HG02870 (cell line): ENCODE results near the gene SHFL.
A peak's percentile ranks its signal among the peaks of the same experiment; 100 is the strongest.

Experiments
- ATAC-seq: cut with Tn5 transposase; IDR thresholded peaks from one replicate; pipeline ENCODE4 v1.9.1; 2021; ENCODE audit warnings: mild to moderate bottlenecking, moderate library complexity; ENCODE audit not compliant: unreplicated experiment

SHFL gene

DNA sequence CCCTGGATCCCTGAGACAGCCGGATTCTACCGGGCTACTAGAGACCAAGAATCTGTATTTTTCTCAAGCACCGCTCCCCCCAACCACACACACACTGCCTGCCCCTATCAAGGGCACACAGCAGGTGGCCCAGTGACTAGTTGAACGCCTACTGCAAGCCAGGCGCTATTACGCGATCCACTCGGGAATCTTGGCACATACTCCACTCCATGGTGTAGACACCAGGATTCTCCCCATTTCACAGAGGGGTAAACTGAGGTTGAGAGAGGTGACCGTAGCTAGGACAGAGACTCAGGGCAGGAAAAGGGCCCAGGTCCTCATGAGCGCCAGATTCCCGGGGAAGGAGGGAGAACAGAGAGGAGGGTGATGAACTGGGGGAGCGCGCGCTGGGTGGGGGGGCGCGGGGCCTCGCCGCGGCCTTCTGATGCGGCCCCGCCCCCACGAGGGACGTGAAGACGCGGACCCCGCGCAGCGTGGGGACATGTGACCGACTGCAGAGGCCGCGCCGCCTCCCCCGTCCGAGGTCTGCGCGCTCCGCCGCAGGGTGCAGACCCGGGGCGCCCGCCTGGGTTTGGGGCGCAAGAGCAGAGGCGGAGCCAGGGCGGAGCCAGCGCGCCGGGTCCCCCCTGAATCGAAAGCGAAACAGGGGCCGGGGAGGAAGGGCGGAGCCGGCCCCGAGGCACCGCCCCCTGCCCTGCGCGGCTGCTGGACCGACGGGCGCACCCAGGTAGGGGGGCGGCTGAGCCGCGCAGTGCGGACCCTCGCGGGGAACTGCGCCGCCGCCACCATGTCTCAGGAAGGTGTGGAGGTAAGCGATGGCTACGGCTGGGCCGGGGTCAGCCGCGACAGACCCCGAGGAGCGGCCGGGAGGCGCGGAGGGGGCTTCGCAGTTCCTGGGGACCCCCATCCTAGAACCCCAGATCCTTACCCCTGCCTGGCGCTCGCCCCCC lies at the start of gene SHFL:
Gene SHFL, plus strand, starts transcription at position 677 of the 950 bp plus-strand sequence. Its CDS starts 111 bp downstream, at position 788.
- peak; percentile 84 for ATAC-seq

GRCh38 chr19:10036601-10037071 lies 49.5 kb upstream of the SHFL start:
- no peak for ATAC-seq

DNA sequence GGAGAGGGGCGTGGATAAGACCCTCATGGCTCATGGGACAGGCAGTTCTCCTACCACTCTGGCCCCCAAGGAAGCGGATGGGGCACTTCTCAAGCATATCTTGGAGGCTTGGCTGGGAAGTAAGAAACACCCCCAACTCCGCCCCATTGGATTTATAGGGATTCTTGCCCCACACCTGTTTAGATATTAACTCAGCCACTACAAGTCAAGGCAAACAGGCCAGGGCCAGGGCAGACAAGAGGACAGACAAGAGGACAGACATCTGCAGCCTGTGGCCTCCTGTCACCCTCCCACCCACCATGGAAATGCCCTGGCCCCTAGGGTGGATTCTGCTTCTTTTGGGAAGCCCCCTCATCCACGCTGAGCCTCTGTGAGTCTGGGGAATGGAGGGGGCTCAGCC lies 48.8 kb upstream of the SHFL start:
- ATAC-seq = no peak

DNA sequence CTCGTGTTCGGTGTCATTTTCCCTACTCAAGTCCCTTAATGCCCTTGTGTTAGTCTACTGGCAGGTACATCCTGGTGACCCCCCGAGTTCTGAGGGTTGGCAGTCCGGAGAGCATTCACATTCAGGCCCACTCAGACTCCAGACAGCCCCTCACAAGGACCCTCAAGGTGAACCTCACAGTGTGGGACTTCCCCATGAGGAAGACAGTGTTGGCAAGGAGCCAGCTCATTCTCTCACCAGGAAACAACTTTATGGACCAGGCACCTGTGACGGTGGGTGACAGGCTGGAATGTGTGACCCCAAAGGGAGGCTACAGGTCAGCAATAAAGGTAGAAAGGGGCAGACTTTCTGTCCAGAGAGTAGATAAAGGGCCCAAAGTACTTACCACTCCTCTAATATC lies 48.3 kb upstream of the SHFL start:
- ATAC-seq = no peak

GRCh38 chr19:10043286-10043927 lies 42.7 kb upstream of the SHFL start:
- no peak for ATAC-seq

- no peak for ATAC-seq
These were observed 41.7 kb upstream of the SHFL start for GRCh38 chr19:10044390-10044789.

DNA sequence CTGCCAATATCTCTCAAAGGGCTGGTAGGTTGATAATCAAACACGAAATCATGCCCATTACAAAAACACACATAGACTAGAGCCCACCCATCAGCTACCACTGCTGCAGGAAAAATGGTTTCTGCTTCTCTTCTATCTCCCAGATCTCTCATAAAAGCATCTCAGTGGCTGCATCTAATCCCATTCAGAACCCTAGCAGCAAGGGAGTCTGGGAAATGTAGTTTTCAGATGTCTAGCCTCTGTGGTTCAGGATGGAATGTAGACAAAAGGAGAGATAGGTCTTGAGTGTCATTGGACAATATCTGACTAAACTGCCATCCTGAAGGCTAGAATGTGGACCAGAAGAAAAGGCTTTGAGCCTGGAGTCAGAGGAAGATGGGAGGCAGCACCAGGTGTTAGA lies 40.7 kb upstream of the SHFL start:
- ATAC-seq = no peak

DNA sequence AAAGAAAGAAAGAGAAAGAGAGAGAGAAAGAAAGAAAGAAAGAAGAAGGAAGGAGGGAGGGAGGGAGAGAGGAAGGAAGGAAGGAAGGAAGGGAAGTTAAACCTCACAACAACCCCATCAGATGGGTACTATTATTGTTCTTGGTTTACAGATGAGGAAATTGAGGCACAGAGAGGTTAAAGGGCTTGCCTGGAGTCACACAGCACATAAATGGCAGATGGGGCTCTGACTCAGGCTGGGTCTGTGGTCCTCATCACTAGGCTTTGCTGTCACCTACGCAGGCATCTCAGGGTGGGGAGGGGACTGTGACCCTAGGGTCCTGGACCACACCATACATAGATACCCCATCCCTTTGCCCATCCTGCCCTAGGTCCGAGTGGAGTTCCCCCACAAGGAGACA lies 36.5 kb upstream of the SHFL start:
- no peak for ATAC-seq

DNA sequence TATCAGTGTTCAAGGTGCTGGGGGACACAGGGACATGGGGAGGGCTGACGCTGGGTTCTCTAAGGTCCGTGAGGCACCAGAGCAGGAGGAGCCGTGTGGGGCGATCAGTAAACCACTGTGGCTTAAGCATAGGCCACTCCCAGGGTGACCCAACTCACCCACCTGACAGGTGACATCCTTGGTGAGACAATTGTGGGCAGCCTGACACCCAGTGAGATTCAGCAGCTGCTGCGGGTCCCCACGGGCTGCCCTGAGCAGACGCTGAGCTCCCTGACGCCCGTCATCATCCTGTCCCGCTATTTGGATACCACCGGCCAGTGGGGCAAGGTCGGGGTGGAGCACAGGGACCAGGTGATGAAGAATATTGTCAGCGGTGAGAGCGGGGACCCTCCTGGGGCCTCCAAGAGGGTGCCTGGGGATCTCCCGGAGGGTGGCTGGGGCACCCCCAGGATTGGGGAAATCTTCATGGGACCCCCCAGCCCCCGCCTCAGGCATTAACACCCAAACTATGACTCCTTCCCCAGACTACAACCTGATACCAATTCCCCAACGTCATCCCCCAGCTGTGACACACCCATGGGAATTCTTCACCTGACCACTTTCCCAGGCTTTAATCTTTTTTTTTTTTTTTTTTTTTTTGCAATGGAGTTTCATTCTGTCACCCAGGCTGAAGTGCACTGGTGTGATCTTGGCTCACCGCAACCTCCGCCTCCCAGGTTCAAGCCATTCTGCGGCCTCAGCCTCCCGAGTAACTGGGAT lies 33.3 kb upstream of the SHFL start:
- ATAC-seq = no peak

- no peak for ATAC-seq
These were observed 24.3 kb upstream of the SHFL start for GRCh38 chr19:10061717-10062310.

DNA sequence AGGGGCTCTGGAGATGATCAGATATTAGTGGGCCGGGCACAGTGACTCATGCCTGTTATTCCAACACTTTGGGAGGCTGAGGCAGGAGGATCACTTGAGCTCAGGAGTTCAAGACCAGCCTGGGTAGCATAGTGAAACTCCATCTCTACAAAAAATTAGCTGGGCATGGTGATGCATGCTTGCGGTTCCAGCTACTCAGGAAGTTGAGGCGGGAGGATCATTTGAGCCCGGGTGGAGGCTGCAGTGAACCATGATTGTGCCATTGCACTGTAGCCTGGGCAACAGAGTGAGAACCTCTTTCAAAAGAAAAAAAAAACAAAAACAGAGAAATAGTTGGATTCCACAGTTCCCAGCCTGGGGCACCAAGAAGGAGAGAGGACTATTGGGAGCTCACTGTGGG lies 17.9 kb upstream of the SHFL start:
- ATAC-seq = no peak

DNA sequence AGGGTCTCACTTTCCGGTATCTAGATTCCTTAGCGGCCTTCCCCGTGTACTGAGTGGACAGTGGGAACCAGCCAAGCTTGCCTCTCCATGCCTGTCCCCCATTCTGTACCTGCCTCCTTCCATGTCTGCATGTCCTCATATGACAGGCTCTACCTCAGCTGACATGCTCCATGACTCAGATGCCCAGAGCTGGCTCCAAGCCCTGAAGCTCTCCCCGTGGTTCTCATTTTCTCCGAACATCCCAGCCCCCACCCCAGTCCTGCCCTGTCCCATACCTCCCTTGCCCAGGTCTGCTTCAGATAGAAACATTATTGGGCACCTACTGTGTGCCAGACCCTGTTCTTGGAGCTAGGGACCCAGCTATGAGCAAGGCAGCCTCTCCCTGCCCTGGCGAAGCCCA lies 17.1 kb upstream of the SHFL start:
- ATAC-seq = no peak

DNA sequence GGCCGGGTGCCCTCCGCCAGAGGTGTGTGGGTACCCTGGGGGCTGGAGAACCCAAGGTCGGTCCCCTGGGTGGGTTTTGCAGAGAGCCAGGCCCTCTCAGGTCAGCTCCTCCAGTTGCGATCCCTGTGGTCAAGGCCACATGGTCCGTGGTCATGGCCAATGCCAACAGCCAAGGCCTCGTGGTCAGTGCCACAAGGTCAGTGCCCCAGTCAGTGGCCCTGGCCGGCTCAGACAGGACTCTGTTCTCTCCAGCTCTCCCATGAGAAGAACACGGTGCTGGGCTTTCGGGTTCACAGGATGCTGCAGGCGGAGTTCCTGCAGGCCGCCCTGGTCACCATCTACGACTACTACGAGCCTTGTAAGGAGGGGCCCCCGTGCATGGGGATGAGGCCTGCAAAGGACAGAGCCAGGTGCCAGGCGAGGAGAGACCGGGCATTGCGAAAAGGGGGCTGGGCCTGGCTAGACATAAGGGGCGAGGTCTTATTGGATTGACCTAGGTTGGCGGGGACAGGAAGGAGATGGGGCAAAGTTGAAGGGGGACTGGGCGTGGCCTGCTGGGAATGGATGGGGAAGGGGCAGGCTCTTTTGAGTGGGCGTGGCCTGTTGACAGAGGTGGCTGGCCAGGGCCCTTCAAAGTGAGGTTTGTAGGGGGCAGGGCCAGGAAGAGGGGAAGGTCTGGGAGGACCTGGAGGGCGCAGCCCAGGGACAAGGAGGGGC lies 15.2 kb upstream of the SHFL start:
- ATAC-seq = no peak

GRCh38 chr19:10074153-10074552 lies 12.0 kb upstream of the SHFL start:
- ATAC-seq = no peak

DNA sequence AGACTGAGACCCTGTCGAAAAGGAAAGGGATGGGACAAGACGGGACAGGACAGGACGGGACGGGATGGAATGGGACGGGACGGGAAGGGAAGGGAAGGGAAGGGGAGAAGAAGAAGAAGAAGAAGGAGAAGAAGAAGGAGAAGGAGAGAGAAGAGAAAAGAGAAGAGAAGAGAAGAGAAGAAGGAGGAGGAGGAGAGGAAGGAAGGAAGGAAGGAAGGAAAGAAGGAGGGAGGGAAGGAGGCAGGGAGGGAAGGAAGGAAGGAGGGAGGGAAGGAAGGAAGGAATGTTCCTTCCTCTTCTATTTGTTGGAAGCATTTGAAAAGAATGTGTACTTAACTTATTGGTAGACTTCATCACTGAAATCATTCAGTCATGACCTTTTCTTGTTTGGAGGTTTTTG lies 9.6 kb upstream of the SHFL start:
- no peak for ATAC-seq

DNA sequence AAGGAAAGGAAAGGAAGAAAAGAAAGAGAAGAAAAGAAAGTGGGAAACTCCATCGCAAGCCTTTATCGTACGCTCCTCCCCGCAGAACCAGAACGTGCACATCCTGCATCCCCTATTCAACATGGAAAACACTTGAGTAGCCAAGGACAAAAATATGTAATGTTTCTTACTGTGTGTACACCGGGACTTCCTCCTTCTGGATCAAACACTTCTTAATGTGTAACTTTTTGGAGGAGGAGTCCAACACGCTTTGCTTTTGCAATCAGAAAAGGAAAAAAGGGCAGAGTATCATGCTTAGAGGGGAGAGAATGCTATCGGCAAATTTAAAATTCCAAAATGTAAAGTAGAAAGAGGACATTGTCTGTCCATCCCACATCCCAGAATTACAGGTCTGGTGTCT lies 7.8 kb upstream of the SHFL start:
- ATAC-seq = no peak

DNA sequence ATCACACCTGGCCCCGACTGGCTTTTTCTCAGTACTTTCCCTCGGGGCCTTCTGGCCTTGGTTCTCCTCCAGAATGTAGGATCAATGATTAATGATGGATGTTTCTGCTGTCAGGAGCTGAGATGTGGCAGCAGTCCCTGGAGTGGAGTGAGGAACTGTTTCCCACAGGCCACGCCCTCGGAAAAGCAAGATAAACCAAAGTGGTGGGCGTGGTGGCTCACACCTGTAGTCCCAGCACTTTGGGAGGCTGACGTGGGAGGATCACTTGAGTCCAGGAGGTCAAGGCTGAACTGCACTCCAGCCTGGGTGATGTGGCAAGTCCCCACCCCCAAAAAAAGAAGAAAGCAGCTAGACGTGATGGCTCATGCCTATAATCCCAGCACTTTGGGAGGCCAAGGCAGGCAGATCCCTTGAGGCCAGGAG lies 7.1 kb upstream of the SHFL start:
- no peak for ATAC-seq

DNA sequence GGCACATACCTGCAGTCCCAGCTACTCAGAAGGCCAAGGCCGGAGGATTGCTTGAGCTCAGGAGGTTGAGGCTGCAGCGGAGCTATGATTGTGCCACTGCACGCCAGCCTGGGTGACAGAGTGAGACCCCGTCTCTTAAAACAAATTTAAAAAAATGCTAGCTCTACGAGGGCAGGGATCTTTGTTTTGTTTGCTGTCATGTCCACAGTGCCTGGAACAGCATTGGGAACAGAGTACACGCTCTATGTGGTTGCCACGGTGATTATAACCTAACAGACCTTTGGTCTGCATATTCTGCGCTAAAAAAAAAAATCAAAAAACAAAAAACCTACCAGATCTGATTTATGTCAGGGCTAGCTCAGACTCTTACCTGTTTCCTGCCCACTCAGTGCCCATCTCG lies 2.2 kb upstream of the SHFL start:
- ATAC-seq = no peak

- no peak for ATAC-seq
These were observed 1.3 kb upstream of the SHFL start for GRCh38 chr19:10084803-10085202.

DNA sequence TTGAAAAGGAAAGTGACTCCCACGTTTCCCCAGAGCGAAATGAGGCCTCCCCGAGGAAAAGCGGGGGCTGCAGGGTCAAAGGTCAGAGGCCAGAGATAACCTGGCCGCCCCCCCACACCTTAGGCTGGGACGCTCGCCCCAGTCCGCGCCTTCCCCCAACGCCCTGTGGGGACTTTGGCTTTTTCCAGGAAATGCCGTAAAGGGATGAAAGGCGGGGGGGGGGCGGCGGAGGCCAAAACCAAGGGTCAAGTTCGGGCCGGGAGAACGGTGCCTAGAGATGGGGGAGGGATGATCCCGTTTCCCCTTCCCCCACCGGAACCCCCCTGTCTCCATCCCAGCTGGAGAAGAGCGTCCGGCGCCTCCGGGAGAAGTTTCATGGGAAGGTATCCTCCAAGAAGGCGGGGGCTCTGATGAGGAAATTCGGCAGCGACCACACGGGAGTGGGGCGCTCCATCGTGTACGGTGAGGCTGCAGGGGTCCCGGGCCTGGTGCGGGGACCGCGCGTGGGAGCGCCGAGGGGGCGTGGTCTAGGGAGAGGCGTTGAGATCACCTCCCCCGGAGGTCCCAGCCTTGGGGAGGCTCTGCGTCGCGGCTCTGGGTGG lies 575 bp downstream of the SHFL start:
- ATAC-seq = peak; percentile 14
